ENCODE results near the gene MAP2K5.

DNA sequence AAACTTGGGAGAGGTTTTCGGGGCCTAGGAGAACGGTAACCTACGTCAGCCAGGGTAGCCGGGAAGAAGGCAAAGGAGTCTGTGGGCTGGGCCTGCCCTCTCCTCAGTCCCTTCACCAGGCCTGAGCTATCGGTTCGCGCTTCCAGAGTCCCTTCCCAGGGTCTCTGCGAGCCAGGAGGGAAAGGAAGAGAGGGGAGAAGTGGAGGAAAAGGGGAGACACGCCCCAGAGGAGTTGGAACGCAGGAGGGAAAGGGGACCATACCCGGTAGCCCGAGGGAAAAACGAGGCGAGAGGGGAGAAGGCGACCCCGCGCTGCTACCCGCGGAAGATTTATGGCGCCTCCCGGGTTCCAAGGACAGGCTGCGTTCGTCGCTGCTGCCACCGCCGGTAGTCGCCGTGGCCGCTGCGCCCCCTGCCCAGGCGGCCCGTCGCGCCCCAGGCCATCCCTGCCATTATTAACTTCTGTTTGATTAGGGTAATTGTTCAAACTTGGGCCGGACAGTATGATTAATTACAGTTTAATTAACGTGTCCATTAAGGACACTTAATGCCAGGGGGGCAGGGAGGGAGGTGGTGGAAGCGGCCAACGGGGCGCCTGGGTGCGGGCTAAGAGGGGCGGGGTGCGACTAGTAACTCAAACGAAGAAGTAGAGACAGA, 279.4 kb downstream of the MAP2K5 start:
- no peak for TF ChIP-seq POLR2AphosphoS5 (IDR thresholded peaks at IDR 0.05)
- no peak for TF ChIP-seq EP300 (conservative IDR thresholded peaks at IDR 0.05; ENCODE audit: poor library complexity, severe bottlenecking)
- TF ChIP-seq, protein P1, sequence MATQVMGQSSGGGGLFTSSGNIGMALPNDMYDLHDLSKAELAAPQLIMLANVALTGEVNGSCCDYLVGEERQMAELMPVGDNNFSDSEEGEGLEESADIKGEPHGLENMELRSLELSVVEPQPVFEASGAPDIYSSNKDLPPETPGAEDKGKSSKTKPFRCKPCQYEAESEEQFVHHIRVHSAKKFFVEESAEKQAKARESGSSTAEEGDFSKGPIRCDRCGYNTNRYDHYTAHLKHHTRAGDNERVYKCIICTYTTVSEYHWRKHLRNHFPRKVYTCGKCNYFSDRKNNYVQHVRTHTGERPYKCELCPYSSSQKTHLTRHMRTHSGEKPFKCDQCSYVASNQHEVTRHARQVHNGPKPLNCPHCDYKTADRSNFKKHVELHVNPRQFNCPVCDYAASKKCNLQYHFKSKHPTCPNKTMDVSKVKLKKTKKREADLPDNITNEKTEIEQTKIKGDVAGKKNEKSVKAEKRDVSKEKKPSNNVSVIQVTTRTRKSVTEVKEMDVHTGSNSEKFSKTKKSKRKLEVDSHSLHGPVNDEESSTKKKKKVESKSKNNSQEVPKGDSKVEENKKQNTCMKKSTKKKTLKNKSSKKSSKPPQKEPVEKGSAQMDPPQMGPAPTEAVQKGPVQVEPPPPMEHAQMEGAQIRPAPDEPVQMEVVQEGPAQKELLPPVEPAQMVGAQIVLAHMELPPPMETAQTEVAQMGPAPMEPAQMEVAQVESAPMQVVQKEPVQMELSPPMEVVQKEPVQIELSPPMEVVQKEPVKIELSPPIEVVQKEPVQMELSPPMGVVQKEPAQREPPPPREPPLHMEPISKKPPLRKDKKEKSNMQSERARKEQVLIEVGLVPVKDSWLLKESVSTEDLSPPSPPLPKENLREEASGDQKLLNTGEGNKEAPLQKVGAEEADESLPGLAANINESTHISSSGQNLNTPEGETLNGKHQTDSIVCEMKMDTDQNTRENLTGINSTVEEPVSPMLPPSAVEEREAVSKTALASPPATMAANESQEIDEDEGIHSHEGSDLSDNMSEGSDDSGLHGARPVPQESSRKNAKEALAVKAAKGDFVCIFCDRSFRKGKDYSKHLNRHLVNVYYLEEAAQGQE (IDR thresholded peaks at IDR 0.05; ENCODE audit: borderline replicate concordance) = no peak
- TF ChIP-seq, protein P2, sequence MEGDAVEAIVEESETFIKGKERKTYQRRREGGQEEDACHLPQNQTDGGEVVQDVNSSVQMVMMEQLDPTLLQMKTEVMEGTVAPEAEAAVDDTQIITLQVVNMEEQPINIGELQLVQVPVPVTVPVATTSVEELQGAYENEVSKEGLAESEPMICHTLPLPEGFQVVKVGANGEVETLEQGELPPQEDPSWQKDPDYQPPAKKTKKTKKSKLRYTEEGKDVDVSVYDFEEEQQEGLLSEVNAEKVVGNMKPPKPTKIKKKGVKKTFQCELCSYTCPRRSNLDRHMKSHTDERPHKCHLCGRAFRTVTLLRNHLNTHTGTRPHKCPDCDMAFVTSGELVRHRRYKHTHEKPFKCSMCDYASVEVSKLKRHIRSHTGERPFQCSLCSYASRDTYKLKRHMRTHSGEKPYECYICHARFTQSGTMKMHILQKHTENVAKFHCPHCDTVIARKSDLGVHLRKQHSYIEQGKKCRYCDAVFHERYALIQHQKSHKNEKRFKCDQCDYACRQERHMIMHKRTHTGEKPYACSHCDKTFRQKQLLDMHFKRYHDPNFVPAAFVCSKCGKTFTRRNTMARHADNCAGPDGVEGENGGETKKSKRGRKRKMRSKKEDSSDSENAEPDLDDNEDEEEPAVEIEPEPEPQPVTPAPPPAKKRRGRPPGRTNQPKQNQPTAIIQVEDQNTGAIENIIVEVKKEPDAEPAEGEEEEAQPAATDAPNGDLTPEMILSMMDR (IDR thresholded peaks at IDR 0.05; ENCODE audit: poor library complexity, severe bottlenecking) = peak; percentile 18
- no peak for TF ChIP-seq TAF1 (IDR thresholded peaks at IDR 0.05; ENCODE audit: low read depth)
